ENCODE data around the gene PALM3. TPM values are rescaled to one million over a fixed set of nuclear protein-coding genes. Genes with fewer than 3 reads are reported as not detected.
A peak's percentile ranks its signal among the peaks of the same experiment; 100 is the strongest.

PALM3 gene
- total and polyA plus RNA-seq, 10 of the 15 experiments (the other 5 are each of a cell fraction or from before 2014, with no cell fraction given): 0.07 TPM; not detected in 9

DNA sequence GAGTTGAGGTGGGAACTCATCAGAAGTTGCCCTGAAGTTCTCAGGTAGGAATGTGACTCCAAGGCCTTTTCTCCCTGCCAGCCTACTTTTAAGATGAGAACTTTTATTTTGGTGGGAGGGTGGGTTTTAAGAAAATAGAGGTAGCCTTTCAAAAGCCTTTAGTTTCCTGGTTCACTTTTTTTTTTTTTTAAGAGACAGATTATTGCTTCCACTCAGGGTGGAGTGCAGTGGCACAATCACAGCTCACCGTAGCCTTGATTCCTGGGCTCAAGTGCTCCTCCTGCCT is 20.7 kb upstream of the PALM3 start:
- DNase-seq (ENCODE audit: low read depth, low spot score) (no peak), FAIRE-seq (no peak), ATAC-seq (no peak)
- H4K20me1 ChIP-seq (ENCODE audit: control insufficient read depth, insufficient read depth): no peaks in the 10 kb centered on the region
- H3K36me3 ChIP-seq (ENCODE audit: control insufficient read depth in 2 of 2, insufficient read depth in 2 of 2, low read length in 1 of 2): no peaks in the 10 kb centered on the region; a peak in 1 of 4 replicates
- H3K4me3 ChIP-seq: no peak overlapping the region; the same call in 1 of the 2 replicates
- peaks cover 8% of the 10 kb centered on the region for H3K79me2 ChIP-seq (ENCODE audit: control insufficient read depth, insufficient read depth, low read length)
- peak overlapping the region; percentile 86 for H3K27ac ChIP-seq (ENCODE audit: control insufficient read depth, insufficient read depth)
- BruUV-seq (replicated peaks): no TSS peak
- peak overlapping the region; percentile 90 for H3K9ac ChIP-seq (ENCODE audit: control insufficient read depth, insufficient read depth, low read length)
- POLR2A ChIA-PET: interaction anchor here (0.7 to 4.9 kb wide), 7 partner anchors 9 to 236 kb away, joined by 3 to 23 read pairs (median 3); no protein-coding TSS in a partner anchor
- no peaks in the 10 kb centered on the region for H3K9me3 ChIP-seq (replicated peaks; ENCODE audit: control insufficient read depth, insufficient read depth, low read length)
- 43% methylated on average over 1 of the region's 1 CpG for WGBS (ENCODE audit: insufficient coverage, insufficient replicate concordance, low lambda C conversion rate, missing lambda C conversion rate)
- TF ChIP-seq BACH1 (IDR thresholded peaks at IDR 0.05; ENCODE audit: borderline replicate concordance) (no peak), NR2F1 (conservative IDR thresholded peaks at IDR 0.05) (no peak), BMI1 (IDR thresholded peaks at IDR 0.05; ENCODE audit: borderline replicate concordance) (no peak), JUNB (IDR thresholded peaks at IDR 0.05) (no peak), SUZ12 (IDR thresholded peaks at IDR 0.05; ENCODE audit: unreplicated experiment) (no peak), ATF7 (IDR thresholded peaks at IDR 0.05; ENCODE audit: low read depth) (no peak), RAD51 (IDR thresholded peaks at IDR 0.05) (no peak)
- TF ChIP-seq, protein P1, sequence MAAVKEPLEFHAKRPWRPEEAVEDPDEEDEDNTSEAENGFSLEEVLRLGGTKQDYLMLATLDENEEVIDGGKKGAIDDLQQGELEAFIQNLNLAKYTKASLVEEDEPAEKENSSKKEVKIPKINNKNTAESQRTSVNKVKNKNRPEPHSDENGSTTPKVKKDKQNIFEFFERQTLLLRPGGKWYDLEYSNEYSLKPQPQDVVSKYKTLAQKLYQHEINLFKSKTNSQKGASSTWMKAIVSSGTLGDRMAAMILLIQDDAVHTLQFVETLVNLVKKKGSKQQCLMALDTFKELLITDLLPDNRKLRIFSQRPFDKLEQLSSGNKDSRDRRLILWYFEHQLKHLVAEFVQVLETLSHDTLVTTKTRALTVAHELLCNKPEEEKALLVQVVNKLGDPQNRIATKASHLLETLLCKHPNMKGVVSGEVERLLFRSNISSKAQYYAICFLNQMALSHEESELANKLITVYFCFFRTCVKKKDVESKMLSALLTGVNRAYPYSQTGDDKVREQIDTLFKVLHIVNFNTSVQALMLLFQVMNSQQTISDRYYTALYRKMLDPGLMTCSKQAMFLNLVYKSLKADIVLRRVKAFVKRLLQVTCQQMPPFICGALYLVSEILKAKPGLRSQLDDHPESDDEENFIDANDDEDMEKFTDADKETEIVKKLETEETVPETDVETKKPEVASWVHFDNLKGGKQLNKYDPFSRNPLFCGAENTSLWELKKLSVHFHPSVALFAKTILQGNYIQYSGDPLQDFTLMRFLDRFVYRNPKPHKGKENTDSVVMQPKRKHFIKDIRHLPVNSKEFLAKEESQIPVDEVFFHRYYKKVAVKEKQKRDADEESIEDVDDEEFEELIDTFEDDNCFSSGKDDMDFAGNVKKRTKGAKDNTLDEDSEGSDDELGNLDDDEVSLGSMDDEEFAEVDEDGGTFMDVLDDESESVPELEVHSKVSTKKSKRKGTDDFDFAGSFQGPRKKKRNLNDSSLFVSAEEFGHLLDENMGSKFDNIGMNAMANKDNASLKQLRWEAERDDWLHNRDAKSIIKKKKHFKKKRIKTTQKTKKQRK (IDR thresholded peaks at IDR 0.05; ENCODE audit: low read depth, low read length): no peak
- TF ChIP-seq, protein P2, sequence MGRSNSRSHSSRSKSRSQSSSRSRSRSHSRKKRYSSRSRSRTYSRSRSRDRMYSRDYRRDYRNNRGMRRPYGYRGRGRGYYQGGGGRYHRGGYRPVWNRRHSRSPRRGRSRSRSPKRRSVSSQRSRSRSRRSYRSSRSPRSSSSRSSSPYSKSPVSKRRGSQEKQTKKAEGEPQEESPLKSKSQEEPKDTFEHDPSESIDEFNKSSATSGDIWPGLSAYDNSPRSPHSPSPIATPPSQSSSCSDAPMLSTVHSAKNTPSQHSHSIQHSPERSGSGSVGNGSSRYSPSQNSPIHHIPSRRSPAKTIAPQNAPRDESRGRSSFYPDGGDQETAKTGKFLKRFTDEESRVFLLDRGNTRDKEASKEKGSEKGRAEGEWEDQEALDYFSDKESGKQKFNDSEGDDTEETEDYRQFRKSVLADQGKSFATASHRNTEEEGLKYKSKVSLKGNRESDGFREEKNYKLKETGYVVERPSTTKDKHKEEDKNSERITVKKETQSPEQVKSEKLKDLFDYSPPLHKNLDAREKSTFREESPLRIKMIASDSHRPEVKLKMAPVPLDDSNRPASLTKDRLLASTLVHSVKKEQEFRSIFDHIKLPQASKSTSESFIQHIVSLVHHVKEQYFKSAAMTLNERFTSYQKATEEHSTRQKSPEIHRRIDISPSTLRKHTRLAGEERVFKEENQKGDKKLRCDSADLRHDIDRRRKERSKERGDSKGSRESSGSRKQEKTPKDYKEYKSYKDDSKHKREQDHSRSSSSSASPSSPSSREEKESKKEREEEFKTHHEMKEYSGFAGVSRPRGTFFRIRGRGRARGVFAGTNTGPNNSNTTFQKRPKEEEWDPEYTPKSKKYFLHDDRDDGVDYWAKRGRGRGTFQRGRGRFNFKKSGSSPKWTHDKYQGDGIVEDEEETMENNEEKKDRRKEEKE (IDR thresholded peaks at IDR 0.05): no peak
- TF ChIP-seq, protein P3, sequence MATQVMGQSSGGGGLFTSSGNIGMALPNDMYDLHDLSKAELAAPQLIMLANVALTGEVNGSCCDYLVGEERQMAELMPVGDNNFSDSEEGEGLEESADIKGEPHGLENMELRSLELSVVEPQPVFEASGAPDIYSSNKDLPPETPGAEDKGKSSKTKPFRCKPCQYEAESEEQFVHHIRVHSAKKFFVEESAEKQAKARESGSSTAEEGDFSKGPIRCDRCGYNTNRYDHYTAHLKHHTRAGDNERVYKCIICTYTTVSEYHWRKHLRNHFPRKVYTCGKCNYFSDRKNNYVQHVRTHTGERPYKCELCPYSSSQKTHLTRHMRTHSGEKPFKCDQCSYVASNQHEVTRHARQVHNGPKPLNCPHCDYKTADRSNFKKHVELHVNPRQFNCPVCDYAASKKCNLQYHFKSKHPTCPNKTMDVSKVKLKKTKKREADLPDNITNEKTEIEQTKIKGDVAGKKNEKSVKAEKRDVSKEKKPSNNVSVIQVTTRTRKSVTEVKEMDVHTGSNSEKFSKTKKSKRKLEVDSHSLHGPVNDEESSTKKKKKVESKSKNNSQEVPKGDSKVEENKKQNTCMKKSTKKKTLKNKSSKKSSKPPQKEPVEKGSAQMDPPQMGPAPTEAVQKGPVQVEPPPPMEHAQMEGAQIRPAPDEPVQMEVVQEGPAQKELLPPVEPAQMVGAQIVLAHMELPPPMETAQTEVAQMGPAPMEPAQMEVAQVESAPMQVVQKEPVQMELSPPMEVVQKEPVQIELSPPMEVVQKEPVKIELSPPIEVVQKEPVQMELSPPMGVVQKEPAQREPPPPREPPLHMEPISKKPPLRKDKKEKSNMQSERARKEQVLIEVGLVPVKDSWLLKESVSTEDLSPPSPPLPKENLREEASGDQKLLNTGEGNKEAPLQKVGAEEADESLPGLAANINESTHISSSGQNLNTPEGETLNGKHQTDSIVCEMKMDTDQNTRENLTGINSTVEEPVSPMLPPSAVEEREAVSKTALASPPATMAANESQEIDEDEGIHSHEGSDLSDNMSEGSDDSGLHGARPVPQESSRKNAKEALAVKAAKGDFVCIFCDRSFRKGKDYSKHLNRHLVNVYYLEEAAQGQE (IDR thresholded peaks at IDR 0.05; ENCODE audit: low read depth, low read length): no peak
- peak overlapping the region; percentile 70 for H3K4me2 ChIP-seq (ENCODE audit: control insufficient read depth, insufficient read depth)
- CTCF ChIA-PET: interaction anchor here (0.6 to 5.6 kb wide), 14 partner anchors 9 to 318 kb away, joined by 3 to 30 read pairs (median 5); partner anchors contain the start of genes ASF1B, MISP3, MRI1 and PRKACA
- H2AFZ ChIP-seq (ENCODE audit: control insufficient read depth, low read depth, low read length): no peak overlapping the region
- in situ Hi-C loops (cut with MboI): no loop called here
- no peaks in the 10 kb centered on the region for H3K27me3 ChIP-seq (replicated peaks in 1 of 2; ENCODE audit: control insufficient read depth in 2 of 2, insufficient read depth in 2 of 2, low read length in 1 of 2)
- SMC1A ChIA-PET (ENCODE audit: uncharacterized antibody, unreplicated experiment): interaction anchor here (0.8 to 1.4 kb wide), 3 partner anchors 9 to 54 kb away, joined by 3 to 5 read pairs (median 5); partner anchors contain the start of gene ASF1B
- H3K4me1 ChIP-seq (ENCODE audit: control insufficient read depth, insufficient read depth, low read length): peaks cover 4% of the 10 kb centered on the region; the same call in 1 of the 2 replicates
- intact Hi-C loops (cut with micrococcal nuclease; ENCODE audit: unreplicated experiment): loop anchor here (5.0 kb wide), 1 partner anchor 35 kb away; the partner anchor contains the start of gene PRKACA
- RAD21 ChIA-PET (ENCODE audit: unreplicated experiment): interaction anchor here (0.8 to 4.8 kb wide), 9 partner anchors 9 to 219 kb away, joined by 3 to 27 read pairs (median 4); partner anchors contain the start of genes ASF1B, IL27RA, PRKACA and RFX1

All from GM12878 (cell line).